GM12878 (cell line): ENCODE results near the gene OSBPL10. TPM values are rescaled to one million over a fixed set of nuclear protein-coding genes. Genes with fewer than 3 reads are reported as not detected.

ENCODE experiments used
- ATAC-seq: fragments of 200-7000 bp; cut with Tn5 transposase; 3 replicates; pipeline ENCODE4 v1.9.1; 2020; ENCODE audit warnings: mild to moderate bottlenecking, moderate library complexity
- BruUV-seq: library from RNA; stranded (reverse); fragments of 400-500 nt; replicated peaks from 2 replicates; lab custom pipeline; 2021; lab: Mats Ljungman, UMichigan
- CTCF ChIA-PET: fragments of 300-600 bp; sonication (Branson Sonifier 250); formaldehyde crosslinking; extraction: SDS; loops from one replicate; lab custom pipeline; 2021; ENCODE audit warnings: inconsistent platforms; lab: Yijun Ruan, JAX
- POLR2A ChIA-PET: fragments of 350-600 bp; formaldehyde crosslinking; extraction: SDS; loops from one replicate; lab custom pipeline; 2021; ENCODE audit warnings: inconsistent platforms; lab: Charles Lee
- RAD21 ChIA-PET: fragments of 300-600 bp; sonication (Branson Sonifier 250); formaldehyde crosslinking; loops from one replicate; lab custom pipeline; 2023; ENCODE audit warnings: antibody characterized with exemption; ENCODE audit not compliant: unreplicated experiment; lab: Charles Lee
- SMC1A ChIA-PET: fragments of 300-600 bp; sonication (Branson Sonifier 250); formaldehyde crosslinking; loops from one replicate; lab custom pipeline; 2023; ENCODE audit not compliant: unreplicated experiment, uncharacterized antibody; lab: Charles Lee
- DNase-seq: peaks from one replicate; pipeline ENCODE4 v3.0.0-alpha.2; 2011; ENCODE audit warnings: low read depth, low spot score
- FAIRE-seq: peaks from 3 replicates; lab custom pipeline; 2011; peaks lifted over from hg19 to GRCh38; lab: Jason Lieb, UNC
- H2AFZ ChIP-seq: 2 replicates; pipeline ENCODE4 v1.6.0; 2011; ENCODE audit warnings: low read depth, low read length, control low read depth; ENCODE audit not compliant: control insufficient read depth
- H3K27ac ChIP-seq: 2 replicates; pipeline ENCODE4 v1.5.1; 2011; ENCODE audit warnings: control low read depth; ENCODE audit not compliant: control insufficient read depth, insufficient read depth
- H3K27me3 ChIP-seq, 2 experiments: replicated peaks in 1 of 2; 2 replicates each; pipeline versions ENCODE4 v1.6.0 to v1.6.1; 2011; ENCODE audit warnings: low read length in 1 of 2; ENCODE audit not compliant: control insufficient read depth in 2 of 2, insufficient read depth in 2 of 2
- H3K36me3 ChIP-seq, 2 experiments: 2 replicates each; pipeline ENCODE4 v1.5.1; 2011; ENCODE audit warnings: low read length in 1 of 2; ENCODE audit not compliant: control insufficient read depth in 2 of 2, insufficient read depth in 2 of 2
- H3K4me1 ChIP-seq: 2 replicates; pipeline ENCODE4 v1.6.1; 2011; ENCODE audit warnings: mild to moderate bottlenecking, low read length, moderate library complexity, mixed read lengths; ENCODE audit not compliant: control insufficient read depth, insufficient read depth
- H3K4me2 ChIP-seq: 2 replicates; pipeline ENCODE4 v1.6.0; 2011; ENCODE audit warnings: control low read depth; ENCODE audit not compliant: control insufficient read depth, insufficient read depth
- H3K4me3 ChIP-seq: fragments of 200-600 bp; sonication (generic); 2 replicates; pipeline ENCODE4 v1.5.1; 2016
- H3K79me2 ChIP-seq: 2 replicates; pipeline ENCODE4 v1.6.0; 2011; ENCODE audit warnings: low read length; ENCODE audit not compliant: control insufficient read depth, insufficient read depth
- H3K9ac ChIP-seq: 2 replicates; pipeline ENCODE4 v1.8.0; 2011; ENCODE audit warnings: low read length, control low read depth, mixed read lengths; ENCODE audit not compliant: control insufficient read depth, insufficient read depth
- H3K9me3 ChIP-seq: replicated peaks from 3 replicates; pipeline ENCODE4 v1.5.1; 2011; ENCODE audit warnings: mild to moderate bottlenecking, low read length; ENCODE audit not compliant: control insufficient read depth, insufficient read depth
- H4K20me1 ChIP-seq: 2 replicates; pipeline ENCODE4 v1.6.0; 2011; ENCODE audit not compliant: control insufficient read depth, insufficient read depth
- IKZF2 ChIP-seq, 2 experiments: fragments of 450-650 bp; IDR thresholded peaks; 2 replicates each; pipeline ENCODE4 v1.6.1; 2017; ENCODE audit warnings: mild to moderate bottlenecking in 2 of 2, moderate library complexity in 2 of 2
- LARP7 ChIP-seq: fragments of 450-650 bp; IDR thresholded peaks from 2 replicates; pipeline ENCODE4 v1.6.1; 2017; ENCODE audit warnings: mild to moderate bottlenecking
- MTA3 ChIP-seq: IDR thresholded peaks from 2 replicates; pipeline ENCODE4 v1.6.1; 2012; ENCODE audit warnings: low read length, inconsistent platforms, borderline replicate concordance
- NRF1 ChIP-seq: conservative IDR thresholded peaks from 2 replicates; pipeline ENCODE4 v1.6.1; 2011; ENCODE audit warnings: mild to moderate bottlenecking, low read depth, low read length, improper control_type of control experiment
- POLR2A ChIP-seq: IDR thresholded peaks from 2 replicates; pipeline ENCODE4 v1.6.1; 2011; ENCODE audit warnings: low read depth, mild to moderate bottlenecking, low read length
- POLR2AphosphoS2 ChIP-seq: IDR thresholded peaks from 2 replicates; pipeline ENCODE4 v1.6.1; 2011; ENCODE audit warnings: low read depth, mild to moderate bottlenecking, low read length, improper control_type of control experiment, moderate library complexity
- RAD21 ChIP-seq: IDR thresholded peaks from 2 replicates; pipeline ENCODE4 v1.6.1; 2011; ENCODE audit warnings: mild to moderate bottlenecking, low read depth, low read length, moderate library complexity; ENCODE audit not compliant: insufficient read depth
- SUPT20H ChIP-seq: IDR thresholded peaks from 2 replicates; pipeline ENCODE4 v1.6.1; 2011; ENCODE audit warnings: low read depth, mild to moderate bottlenecking, low read length, moderate library complexity, borderline replicate concordance; ENCODE audit not compliant: control insufficient read depth
- TCF12 ChIP-seq: IDR thresholded peaks from 2 replicates; pipeline ENCODE4 v1.6.1; 2011; ENCODE audit warnings: low read depth, mild to moderate bottlenecking, low read length
- WGBS: methylation state at CpG from one replicate; pipeline ENCODE4 v1.1.6; 2016; ENCODE audit warnings: low lambda C conversion rate; ENCODE audit not compliant: insufficient replicate concordance, insufficient coverage; ENCODE audit errors: missing lambda C conversion rate; 5-methylcytosine and 5-hydroxymethylcytosine counted together
- in situ Hi-C: fragments of 300-500 bp; cut with MboI; formaldehyde crosslinking; loops from 9 replicates; pipeline ENCODE4 v1.14.3; 2018; ENCODE audit warnings: mixed read lengths
- intact Hi-C: fragments of 100-400 bp; cut with micrococcal nuclease; formaldehyde crosslinking; loops from one replicate; pipeline ENCODE4 v1.14.2; 2022; ENCODE audit not compliant: unreplicated experiment
- polyA plus RNA-seq, 11 experiments: library from polyadenylated mRNA; depleted of rRNA in 4 of 11; unstranded in 6 of 11; stranded (reverse) in 5 of 11; fragments of >200 nt; fragmentation: Nextera tagmentation in 4 of 11; fragmentation: Illumina TruSeq in 1 of 11; extraction: Ambion mirVana in 4 of 11; extraction: Trizol in 1 of 11; gene quantifications; 1 replicate in 1 of 11; 2 replicates in 10 of 11; pipeline versions ENCODE4 v1.2.1 to v1.2.3, GENCODE V29; 2011 to 2016; ENCODE audit warnings: inconsistent platforms in 2 of 11, missing spikeins in 2 of 11, low read depth in 1 of 11
- total RNA-seq, 4 experiments: library from RNA; depleted of rRNA in 3 of 4; stranded (reverse); fragments of >200 nt in 3 of 4; fragmentation: Illumina TruSeq in 1 of 4; extraction: Trizol in 1 of 4; gene quantifications; 2 replicates each; pipeline versions ENCODE4 v1.2.1 to v1.2.3, GENCODE V29; 2013 to 2021
- TF ChIP-seq, protein P1 (sequence below): fragments of 450-650 bp; IDR thresholded peaks from 2 replicates; pipeline ENCODE4 v1.6.1; 2017; ENCODE audit warnings: mild to moderate bottlenecking, moderate library complexity
- TF ChIP-seq, protein P2 (sequence below): IDR thresholded peaks from 2 replicates; pipeline ENCODE4 v1.6.1; 2011; ENCODE audit warnings: low read depth, mild to moderate bottlenecking, low read length, moderate library complexity, borderline replicate concordance; ENCODE audit errors: extremely low read depth
- TF ChIP-seq, protein P3 (sequence below): fragments of 450-650 bp; IDR thresholded peaks from 2 replicates; pipeline ENCODE4 v1.6.1; 2017; ENCODE audit warnings: mild to moderate bottlenecking, low read depth, inconsistent platforms; ENCODE audit not compliant: poor library complexity, severe bottlenecking
- TF ChIP-seq, protein P4 (sequence below): fragments of 450-650 bp; formaldehyde crosslinking; IDR thresholded peaks from 2 replicates; pipeline ENCODE4 v1.5.0; 2022; ENCODE audit warnings: mild to moderate bottlenecking, missing genetic modification characterization

OSBPL10 gene
- total and polyA plus RNA-seq, 10 of the 15 experiments (the other 5 are each of a cell fraction or from before 2014, with no cell fraction given), result 0.03 to 0.25 (median 0.09) TPM; not detected in 5

DNA sequence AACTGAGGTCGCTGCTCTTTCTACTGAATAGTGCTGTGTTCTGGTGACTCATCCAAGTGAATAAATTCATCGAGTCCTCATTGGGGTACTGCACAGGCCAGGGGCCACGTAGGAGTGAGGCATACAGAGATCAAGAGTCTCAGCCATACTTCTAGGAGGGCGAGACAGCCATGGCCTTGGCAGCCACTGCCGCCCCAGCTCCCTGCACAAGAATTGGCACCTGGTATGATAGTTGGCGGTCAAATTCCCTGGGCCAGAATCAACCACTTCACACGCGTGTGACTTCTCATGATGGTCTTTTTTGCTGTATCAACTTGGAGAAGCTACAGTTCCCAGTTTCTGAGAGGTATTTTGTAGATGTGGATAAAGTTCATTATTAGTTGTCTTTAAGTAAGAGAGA lies 161.6 kb downstream of the OSBPL10 start (continued):
- TF ChIP-seq SUPT20H, result no peak
- TF ChIP-seq POLR2AphosphoS2, result no peak
- TF ChIP-seq, all 136 proteins: peak for 0

DNA sequence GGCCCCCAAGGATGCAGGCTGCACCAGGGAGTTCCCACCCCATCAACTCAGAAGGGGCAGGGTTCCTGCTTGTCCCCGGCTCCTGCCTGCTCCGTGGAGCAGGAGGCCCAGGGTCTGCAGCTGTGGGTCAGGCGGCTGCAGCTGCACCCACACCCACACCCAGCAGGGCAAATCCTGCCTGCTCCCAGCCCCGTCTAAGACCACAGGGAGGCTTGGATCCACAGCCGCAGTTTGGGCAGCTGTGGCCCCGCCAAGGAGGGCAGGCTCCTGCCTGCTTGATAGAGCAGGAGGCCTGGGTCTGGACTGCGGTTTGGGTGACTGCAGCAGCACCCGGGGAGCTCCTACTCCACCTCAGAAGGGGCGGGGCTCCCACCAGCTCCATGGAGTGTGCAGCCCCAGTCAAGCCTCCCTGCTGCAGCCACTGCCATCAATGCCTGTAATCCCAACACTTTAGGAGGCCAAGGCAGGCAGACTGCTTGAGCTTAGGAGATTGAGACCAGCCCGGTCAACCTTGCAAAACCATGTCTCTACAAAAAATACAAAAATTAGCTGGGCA lies 163.6 kb downstream of the OSBPL10 start:
- WGBS, result 35% methylated on average over 10 of the region's 10 CpGs
- SMC1A ChIA-PET, result no interaction called here
- intact Hi-C loops (no loop called here), in situ Hi-C loops (no loop called here)
- H3K4me1 ChIP-seq, result no peaks in the 10 kb centered on the region
- CTCF ChIA-PET, result no interaction called here
- POLR2A ChIA-PET, result no interaction called here
- no peaks in the 10 kb centered on the region for H3K36me3 ChIP-seq
- ATAC-seq, result no peak
- DNase-seq, result no peak
- no peak overlapping the region for H3K27ac ChIP-seq
- H3K4me2 ChIP-seq, result no peak overlapping the region
- no peaks in the 10 kb centered on the region for H3K79me2 ChIP-seq
- H3K4me3 ChIP-seq, result no peak overlapping the region
- H3K9ac ChIP-seq, result no peak overlapping the region
- H2AFZ ChIP-seq, result no peak overlapping the region
- RAD21 ChIA-PET, result no interaction called here
- no peaks in the 10 kb centered on the region for H3K9me3 ChIP-seq
- H3K27me3 ChIP-seq, result no peaks in the 10 kb centered on the region; a peak in 1 of 4 replicates
- H4K20me1 ChIP-seq, result no peaks in the 10 kb centered on the region
- FAIRE-seq, result no peak
- BruUV-seq, result no TSS peak
- TF ChIP-seq, protein P1, sequence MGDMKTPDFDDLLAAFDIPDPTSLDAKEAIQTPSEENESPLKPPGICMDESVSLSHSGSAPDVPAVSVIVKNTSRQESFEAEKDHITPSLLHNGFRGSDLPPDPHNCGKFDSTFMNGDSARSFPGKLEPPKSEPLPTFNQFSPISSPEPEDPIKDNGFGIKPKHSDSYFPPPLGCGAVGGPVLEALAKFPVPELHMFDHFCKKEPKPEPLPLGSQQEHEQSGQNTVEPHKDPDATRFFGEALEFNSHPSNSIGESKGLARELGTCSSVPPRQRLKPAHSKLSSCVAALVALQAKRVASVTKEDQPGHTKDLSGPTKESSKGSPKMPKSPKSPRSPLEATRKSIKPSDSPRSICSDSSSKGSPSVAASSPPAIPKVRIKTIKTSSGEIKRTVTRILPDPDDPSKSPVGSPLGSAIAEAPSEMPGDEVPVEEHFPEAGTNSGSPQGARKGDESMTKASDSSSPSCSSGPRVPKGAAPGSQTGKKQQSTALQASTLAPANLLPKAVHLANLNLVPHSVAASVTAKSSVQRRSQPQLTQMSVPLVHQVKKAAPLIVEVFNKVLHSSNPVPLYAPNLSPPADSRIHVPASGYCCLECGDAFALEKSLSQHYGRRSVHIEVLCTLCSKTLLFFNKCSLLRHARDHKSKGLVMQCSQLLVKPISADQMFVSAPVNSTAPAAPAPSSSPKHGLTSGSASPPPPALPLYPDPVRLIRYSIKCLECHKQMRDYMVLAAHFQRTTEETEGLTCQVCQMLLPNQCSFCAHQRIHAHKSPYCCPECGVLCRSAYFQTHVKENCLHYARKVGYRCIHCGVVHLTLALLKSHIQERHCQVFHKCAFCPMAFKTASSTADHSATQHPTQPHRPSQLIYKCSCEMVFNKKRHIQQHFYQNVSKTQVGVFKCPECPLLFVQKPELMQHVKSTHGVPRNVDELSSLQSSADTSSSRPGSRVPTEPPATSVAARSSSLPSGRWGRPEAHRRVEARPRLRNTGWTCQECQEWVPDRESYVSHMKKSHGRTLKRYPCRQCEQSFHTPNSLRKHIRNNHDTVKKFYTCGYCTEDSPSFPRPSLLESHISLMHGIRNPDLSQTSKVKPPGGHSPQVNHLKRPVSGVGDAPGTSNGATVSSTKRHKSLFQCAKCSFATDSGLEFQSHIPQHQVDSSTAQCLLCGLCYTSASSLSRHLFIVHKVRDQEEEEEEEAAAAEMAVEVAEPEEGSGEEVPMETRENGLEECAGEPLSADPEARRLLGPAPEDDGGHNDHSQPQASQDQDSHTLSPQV, result no peak
- TF ChIP-seq, protein P2, sequence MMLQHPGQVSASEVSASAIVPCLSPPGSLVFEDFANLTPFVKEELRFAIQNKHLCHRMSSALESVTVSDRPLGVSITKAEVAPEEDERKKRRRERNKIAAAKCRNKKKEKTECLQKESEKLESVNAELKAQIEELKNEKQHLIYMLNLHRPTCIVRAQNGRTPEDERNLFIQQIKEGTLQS, result no peak
- TF ChIP-seq MTA3 (no peak), IKZF2 (IDR thresholded peaks at IDR 0.05) (no peak), LARP7 (no peak), POLR2A (no peak), NRF1 (no peak), RAD21 (no peak), TCF12 (no peak)
- TF ChIP-seq, protein P3, sequence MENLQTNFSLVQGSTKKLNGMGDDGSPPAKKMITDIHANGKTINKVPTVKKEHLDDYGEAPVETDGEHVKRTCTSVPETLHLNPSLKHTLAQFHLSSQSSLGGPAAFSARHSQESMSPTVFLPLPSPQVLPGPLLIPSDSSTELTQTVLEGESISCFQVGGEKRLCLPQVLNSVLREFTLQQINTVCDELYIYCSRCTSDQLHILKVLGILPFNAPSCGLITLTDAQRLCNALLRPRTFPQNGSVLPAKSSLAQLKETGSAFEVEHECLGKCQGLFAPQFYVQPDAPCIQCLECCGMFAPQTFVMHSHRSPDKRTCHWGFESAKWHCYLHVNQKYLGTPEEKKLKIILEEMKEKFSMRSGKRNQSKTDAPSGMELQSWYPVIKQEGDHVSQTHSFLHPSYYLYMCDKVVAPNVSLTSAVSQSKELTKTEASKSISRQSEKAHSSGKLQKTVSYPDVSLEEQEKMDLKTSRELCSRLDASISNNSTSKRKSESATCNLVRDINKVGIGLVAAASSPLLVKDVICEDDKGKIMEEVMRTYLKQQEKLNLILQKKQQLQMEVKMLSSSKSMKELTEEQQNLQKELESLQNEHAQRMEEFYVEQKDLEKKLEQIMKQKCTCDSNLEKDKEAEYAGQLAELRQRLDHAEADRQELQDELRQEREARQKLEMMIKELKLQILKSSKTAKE, result no peak
- TF ChIP-seq, protein P4, sequence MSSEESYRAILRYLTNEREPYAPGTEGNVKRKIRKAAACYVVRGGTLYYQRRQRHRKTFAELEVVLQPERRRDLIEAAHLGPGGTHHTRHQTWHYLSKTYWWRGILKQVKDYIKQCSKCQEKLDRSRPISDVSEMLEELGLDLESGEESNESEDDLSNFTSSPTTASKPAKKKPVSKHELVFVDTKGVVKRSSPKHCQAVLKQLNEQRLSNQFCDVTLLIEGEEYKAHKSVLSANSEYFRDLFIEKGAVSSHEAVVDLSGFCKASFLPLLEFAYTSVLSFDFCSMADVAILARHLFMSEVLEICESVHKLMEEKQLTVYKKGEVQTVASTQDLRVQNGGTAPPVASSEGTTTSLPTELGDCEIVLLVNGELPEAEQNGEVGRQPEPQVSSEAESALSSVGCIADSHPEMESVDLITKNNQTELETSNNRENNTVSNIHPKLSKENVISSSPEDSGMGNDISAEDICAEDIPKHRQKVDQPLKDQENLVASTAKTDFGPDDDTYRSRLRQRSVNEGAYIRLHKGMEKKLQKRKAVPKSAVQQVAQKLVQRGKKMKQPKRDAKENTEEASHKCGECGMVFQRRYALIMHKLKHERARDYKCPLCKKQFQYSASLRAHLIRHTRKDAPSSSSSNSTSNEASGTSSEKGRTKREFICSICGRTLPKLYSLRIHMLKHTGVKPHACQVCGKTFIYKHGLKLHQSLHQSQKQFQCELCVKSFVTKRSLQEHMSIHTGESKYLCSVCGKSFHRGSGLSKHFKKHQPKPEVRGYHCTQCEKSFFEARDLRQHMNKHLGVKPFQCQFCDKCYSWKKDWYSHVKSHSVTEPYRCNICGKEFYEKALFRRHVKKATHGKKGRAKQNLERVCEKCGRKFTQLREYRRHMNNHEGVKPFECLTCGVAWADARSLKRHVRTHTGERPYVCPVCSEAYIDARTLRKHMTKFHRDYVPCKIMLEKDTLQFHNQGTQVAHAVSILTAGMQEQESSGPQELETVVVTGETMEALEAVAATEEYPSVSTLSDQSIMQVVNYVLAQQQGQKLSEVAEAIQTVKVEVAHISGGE (CRISPR knock-in tag), result no peak
